GM19238 (cell line): ENCODE data around the gene ASAH2B.
"Not testable (repeated sequence)": the region's sequence is repeated elsewhere in the genome, so short reads cannot be mapped to it uniquely, and the experiment has no call there.

Source experiments
- DNase-seq: peaks from one replicate; pipeline ENCODE4 v3.0.0; 2011; ENCODE audit warnings: low spot score; ENCODE audit not compliant: insufficient read length

ASAH2B gene

DNA sequence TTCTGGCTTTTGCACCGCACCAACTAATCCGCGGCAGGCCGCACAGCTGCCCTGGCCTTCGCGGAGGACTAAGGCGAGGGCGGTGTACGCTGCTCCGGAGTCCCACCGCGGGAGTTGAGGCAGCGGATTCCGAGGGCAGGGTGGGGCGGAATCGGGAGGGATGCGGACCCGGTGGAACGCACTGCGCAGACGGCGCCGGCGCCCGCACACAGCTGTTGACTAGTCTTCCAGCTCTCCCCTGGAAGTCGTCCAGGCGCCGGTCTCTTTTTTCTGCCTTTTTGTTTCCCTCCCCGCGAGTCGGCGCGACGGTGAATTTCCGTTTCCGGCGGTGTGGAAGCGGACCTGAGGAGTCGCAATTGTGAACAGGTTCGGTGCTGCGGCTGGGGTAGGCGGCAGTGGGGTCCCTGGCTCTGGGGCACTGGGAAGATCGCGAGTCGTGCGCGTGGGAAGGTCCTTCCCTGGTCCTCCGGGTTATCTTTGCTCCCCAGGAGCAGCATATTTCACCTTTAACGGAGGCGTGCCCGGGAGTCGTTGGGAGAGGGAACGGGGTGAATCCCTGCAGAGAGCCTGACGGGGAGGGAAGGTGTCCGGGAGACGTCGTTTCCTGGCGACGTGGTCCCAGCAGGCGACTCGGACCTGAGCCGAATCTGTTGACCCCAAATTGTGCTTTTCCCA, at the start of gene ASAH2B:
ASAH2B (plus strand) TSS at position 319 of the 675 bp plus-strand sequence. CDS start 5,195 bp downstream, outside the sequence.
- peak; percentile 58 for DNase-seq

DNA sequence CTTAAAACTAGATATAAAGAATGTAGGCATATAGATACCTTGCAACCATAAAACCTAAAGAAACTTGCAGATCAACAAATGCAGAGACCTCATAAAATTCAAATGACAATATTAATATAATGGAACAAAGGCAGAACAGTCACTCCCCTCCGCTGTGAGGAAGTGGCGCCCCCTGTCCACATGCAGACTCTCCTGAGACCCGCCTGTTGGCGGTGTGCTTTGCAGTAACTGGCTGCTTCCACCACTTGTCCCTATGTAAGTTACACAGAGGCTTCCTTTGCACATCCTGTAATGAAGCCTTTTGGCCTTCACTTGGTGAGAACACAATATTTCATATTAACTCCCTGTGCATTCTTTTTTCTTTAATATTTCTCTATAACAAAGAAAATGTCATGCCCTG, 41.9 kb upstream of the ASAH2B start:
- DNase-seq: not testable (repeated sequence)

DNA sequence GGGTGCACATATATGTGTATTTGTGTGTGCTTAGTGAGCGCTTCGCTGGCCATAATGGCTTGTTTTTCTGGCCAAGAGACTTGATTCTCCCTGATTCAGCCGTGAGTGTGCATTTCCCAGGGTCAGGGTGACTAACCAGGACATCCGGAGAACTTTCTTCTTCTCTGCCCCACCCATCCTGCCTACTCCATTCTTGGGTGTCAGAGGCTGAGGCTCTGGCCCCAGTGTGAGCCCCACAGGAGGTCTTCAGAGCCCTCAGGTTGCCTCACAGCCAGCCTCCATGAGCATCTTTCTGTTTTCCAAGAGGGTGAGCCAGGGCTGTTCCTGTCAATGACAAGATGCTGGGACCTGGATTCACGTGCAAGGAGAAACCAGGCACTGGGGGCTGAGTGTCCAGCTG, 37.8 kb upstream of the ASAH2B start:
- not testable (repeated sequence) for DNase-seq

DNA sequence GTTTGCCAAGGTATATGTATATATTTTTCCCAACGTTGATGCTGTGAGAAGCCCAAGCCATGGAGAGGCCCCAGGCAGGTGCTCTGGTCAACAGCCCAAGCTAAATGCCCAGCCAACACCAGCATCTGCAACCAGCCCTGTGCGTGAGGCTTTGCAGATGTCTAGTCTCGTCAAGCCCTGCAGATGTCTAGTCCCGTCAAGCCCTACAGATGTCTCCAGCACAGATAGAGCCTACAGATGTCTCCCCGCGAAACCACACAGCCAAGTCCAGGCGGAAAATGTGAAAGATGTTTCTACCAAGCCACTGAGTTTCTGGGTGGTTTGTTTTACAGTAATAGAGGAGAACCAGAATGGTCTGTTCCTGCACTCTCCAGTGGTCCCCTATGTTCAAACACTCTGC, 36.7 kb upstream of the ASAH2B start:
- DNase-seq: not testable (repeated sequence)

DNA sequence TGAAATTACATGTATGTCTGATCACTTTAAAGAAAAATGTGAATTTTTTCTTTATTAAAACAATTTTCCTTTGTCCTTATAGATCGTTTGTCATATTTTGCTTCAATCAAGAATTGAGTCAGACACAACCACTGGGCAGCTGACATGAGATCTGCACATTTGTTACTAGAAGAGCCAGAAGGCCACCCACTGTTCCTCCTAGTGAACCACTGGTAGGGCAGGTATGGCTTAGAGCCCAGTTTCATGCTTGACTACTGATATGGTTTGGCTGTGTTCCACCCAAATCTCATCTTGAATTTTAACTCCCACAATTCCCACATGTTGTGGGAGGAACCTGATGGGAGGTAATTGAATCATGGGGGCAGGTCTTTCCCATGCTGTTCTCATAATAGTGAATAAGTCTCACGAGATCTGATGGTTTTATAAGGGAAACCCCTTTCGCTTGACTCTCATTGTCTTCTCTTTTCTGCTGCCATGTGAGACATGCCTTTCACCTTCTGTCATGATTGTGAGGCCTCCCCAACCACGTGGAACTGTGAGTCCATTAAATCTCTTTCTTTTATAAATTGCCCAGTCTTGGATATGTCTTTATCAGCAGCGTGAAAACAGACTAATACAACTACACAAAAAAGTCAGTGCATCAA, 35.2 kb upstream of the ASAH2B start:
- not testable (repeated sequence) for DNase-seq

DNA sequence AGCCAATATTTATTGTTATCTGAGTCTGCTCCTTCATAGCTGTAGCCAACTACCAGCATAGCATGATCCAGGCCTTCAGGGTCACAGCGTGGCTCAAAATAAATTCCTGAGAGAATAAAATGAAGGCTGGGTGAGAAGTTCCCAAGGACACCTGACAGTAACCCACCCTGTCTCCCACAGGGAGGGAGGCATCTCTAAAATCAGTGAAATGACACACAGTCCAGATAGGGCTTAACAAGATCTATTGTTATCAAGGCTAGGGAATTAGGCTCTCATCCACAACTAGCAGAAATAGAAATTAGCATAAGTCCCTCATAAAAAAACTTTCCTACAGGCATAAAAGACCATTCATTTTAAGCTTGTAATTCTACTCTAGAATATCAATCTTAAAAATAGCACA, 33.7 kb upstream of the ASAH2B start:
- not testable (repeated sequence) for DNase-seq

DNA sequence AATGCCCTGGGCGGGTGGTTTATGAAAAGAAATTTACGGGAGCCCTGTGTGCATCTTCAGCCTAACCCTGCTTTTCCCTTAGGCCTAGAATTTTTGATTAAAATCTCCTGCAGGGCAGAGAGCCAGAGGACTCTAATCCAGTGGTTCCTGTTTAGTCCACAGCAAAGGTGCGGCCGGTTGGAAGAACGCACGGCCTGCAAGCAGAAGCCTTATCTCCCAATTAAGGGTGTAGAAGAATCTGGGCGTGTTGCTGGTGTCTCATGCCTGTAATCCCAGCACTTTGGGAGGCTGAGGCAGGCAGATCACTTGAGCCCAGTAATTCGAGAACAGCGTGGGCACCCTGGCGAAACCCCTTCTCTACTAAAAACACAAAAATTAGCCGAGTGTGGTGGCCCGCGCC, 29.5 kb upstream of the ASAH2B start:
- not testable (repeated sequence) for DNase-seq

DNA sequence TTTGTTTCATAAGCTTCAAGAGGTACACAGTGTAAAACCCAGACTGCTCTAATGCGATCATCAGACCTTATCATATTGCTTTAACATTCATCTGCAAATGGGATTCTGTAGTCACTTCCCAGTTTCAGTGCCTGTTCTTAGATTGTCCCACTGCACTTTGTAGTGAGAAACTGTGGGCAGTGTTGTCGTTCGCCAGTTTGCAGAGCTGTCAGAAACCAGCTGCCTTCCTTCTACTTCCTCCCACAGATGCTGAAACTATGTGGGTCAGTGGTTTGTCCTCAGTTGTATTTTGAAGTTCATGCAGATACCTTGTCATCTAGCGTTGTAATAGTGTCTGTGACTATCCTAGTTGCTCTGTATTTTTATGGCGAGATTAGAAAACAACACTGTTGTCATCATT, 15.9 kb upstream of the ASAH2B start:
- not testable (repeated sequence) for DNase-seq

DNA sequence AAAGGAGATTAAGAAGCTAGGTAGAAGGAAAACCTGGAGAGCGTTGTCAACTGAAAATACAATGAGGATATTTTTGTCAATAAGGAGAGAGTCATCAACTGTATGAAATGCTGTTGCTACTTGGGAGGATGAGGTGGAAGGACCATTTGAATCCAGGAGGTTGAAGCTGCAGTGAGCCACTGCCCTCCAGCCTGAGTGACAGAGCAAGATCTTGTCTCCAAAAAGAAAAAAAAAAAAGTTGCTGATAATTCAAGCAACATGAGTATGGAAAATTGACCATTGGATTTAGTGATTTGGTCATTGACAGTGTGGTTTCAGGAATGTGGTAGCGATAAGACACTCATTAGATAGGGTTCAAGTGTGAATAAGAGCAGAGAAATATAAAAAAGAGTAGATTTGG, 11.6 kb upstream of the ASAH2B start:
- DNase-seq: not testable (repeated sequence)

DNA sequence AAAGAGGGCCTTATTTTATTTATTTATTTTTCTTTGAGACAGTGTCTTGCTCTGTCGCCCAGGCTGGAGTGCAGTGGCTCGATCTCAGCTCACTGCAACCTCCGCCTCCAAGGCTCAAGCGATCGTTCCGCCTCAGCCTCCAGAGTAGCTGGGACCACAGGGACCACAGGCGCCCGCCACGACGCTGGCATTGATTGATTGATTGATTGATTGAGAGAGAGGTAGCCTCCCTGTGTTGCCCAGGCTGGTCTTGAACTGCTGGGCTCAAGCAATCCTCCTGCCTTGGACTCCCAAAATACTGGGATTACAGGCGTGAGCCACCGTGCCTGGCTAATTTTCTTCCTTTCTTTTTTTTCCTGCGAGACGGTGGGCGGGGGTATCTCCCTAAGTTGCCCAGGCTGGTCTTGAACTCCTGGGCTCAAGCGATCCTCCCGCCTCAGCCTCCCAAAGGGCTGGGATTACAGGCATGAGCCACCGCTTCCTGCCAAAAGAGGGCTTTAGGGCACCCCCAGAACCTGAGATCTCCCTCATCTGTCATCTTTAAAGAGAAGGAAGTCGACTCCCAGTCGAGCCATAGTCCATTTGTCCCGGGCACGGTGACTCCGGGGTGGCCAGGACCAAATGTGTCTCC, 634 bp upstream of the ASAH2B start:
- DNase-seq: not testable (repeated sequence)

DNA sequence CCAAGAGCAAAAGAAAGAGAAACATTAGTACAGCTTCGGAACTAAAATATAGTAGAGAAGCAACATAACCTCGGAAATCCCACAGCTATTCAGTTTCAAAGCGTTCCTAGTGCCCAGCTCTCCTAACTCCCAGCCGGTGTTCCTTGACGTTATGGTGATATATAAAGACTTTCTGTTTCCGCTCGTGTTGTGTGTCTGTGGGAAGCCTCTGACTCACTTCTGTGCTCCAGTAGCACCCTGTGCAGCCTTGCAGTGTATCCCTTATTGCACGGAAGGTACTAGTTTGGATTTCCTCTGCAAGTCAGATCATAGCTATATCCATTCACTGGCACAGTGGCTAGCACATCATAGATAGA, 535 bp downstream of the ASAH2B start:
- no peak for DNase-seq

DNA sequence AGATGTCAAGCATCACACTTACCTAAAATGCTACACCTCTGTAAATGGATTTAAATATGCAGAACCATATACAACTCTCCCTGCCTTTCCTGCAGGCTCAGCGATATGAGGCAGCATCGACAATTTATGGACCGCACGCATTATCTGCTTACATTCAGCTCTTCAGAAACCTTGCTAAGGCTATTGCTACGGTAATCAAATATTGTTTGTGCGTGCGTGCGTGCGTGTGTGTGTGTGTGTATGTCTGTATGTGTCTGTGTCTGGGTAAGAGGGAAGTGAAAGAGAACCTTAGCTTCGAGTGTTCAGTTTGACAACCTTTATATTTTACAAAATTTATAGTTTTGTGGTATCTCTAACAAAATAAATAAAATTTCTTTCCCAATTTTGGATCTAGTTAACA, 3.1 kb downstream of the ASAH2B start:
- DNase-seq: not testable (repeated sequence)

DNA sequence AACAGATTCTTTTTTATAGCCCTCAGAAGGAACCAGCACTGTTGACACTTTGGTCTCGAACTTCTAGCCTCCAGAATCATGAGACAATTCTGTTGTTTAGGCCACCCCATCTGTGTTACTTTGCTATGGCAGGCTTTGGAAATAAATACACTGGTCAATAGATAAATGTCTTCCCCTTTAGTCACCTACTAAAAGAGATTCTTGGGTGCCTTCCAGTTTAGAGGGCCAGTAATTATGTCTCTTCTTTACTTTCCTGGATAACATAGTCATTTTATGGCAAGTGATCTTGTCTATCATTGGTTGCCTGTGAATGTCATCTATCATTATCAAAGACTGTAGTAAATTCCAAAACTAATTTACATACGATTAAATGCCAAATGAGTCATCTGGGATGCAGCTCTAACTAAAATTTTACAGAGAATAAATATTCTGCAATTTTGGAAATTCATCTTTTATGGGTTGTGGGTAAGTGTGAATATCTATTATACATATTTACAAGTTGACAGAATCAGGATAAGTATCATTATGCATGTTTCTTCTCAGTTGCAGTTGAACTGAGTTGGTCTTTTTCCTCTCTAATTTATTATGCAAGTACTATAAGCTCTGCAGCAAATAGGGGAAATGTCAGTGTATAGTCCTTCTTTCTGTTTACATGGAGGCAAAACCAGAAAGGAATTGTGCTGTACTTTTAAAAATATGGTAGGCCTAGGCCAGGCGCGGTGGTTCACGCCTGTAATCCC, 27.2 kb downstream of the ASAH2B start:
- DNase-seq: not testable (repeated sequence)

DNA sequence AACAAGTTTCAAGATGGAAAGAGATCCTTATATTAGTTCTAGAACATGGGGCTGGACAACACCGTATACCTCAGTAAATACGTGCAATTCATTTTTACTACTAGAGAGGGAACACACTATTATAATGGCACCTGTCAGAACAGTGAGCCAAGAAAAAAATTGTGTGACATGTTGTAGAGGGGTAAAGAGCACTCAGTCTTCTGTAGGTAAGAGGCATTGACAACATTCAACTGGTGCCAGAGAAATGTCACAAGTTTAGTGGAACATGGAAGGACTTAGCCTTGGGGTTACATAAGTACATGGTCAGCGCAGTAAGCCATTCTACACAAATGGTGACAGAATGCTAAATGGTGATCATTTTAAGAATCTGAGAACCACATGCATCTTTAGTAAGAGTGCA, 32.3 kb downstream of the ASAH2B start:
- DNase-seq: not testable (repeated sequence)

DNA sequence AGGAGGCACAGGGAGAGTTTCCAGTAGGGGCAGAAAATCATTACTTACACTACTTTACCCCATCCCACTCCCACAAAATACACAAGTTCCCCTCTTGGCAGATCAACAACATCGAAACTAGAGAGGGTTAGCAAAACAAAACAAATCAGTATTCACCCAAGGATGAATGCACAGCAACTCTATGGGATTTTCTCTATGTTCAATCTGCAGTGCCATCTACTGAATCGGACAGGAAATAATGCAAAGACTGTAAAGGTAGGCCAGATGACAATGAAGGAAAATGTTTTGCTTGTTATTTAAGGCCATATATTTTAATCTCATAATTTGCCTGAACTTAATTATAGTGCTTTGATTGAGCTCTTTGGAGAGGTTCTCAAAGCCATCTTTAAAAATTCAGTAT, 35.1 kb downstream of the ASAH2B start:
- DNase-seq: not testable (repeated sequence)

DNA sequence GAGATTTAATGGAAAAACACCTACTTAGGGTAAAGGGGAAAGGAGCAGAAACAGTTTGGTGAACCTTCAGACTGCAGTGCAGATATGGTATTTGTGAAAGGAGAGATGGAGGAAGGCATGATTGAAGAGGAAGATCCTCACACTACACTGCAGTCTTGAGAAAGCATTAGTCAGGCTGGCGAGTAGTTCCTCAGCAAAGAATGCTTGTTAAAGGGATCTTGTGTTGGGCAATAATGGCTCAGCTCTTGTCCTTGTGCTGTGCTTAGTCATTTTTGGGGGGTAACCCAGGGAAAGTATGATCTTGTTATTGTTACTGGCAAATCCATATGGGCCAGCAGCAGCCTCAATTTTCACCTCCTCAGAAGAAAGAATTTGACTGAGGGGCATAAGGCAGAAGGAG, 40.3 kb downstream of the ASAH2B start:
- not testable (repeated sequence) for DNase-seq

DNA sequence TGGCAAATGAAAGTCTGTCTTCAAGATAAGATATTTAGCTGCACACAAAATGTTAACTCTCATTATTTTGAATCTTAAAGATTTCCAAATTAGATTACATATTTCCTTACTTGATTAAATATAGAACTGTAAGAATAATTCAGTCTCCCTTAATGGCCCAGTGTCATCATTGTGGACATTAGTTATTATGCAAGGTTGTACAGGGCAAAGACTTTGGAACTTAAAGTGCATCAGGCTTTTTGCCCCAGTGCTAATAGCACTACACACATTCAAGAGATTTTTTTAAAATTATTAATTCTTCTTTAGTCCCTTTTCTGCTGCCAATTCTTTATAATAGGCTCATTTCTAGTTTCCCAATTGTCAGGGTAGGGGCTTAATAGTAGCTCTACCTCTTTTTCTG, 42.3 kb downstream of the ASAH2B start:
- DNase-seq: not testable (repeated sequence)

DNA sequence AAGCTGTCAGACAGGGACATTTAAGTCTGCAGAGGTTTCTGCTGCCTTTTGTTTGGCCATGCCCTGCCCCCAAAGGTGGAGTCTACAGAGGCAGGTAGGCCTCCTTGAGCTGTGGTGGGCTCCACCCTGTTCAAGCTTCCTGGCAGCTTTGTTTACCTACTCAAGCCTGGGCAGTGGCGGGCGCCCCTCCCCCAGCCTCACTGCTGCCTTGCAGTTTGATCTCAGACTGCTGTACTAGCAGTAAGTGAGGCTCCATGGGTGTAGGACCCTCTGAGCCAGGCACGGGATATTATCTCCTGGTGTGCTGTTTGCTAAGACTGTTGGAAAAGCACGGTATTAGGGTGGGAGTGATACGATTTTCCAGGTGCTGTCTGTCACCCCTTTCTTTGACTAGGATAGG, 48.2 kb downstream of the ASAH2B start:
- DNase-seq: not testable (repeated sequence)

DNA sequence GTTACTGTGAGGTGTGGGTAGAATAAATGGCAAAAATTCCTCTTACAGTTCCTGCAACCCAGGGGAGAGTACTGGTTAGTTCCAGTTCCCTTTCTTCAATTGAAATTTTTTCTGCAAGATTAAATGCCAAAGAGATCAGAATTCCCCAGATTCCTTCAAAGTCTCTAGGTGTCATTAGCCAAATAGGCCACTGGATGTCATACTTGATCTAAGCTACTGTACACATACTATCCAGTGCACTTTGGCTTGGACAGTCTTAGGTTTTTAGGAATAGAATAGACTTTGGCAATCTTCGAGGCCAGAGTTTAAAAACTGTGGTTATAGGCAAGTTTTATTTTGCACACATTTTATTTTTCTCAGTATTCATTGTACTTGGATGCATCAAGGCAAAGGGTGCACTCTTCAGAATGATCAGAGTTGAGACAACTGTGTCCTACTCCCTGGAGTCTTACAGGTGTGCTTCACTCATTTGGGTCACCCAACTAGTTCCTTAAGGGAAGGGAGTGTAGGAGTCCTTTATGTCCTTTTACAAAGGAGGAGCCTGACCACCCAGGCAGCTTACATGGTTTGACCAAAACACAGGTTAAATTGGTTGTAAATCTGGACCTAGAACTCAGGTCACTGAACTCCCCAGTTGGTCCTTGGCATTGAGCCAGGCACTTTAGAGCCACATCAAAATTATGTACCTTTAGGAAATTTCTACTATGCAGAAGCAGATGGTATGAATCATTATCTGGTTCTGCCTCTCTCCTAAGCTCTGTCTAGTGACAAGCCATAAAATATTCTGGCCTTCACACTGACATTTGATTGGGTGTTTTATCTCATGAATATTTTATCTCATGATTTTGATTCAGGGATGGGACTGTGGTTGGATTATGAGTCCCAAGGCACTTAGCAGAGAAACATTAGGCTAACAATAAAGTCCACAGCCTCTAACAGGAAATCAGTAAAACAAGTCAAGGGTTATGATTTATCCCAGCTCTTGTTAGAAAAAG, 49.5 kb downstream of the ASAH2B start:
- DNase-seq: no peak

DNA sequence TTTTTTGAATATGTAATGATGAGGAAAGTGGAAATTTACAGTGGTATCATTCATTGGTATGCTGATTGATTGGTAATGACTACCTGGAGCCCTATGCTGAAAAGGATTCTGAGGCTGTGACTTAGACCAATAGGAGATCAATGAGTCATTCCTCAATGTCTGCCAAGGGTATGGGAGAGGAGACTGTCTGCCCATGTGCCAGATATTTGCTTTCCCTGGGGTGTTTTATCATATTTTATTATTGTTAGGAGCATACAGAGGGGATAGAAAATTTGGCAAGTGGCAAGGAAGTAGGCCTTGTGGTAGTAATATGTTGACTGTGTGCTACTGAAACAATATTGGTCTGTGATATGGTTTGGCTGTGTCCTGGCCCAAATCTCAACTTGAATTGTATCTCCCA, 54.8 kb downstream of the ASAH2B start:
- DNase-seq: no peak

DNA sequence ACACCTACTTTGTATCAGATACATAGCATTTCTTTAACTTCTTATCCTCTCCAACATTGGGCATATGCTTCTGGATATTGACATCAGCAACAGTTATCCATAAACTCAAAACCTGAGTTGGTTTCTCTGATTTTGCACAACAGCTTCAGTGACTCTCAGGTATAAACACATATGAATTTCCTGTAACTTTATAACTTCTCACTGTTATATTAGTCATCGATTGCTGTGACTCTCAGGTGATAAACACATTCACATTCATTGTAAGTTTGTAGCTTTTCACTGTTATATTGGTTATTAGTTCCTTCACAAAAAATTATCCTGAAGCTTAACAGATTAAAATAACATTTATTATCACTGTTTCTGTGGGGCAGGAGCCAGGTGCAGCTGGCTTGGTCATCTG, 57.0 kb downstream of the ASAH2B start:
- no peak for DNase-seq
